OCI-LY1 (cell line): ENCODE results near the gene NOL6.

Source experiments
- H2AFZ ChIP-seq: fragments of 200-600 bp; sonication (generic), shearing (Covaris generic); 2 replicates; pipeline ENCODE4 v1.6.0; 2014; ENCODE audit warnings: antibody characterized with exemption, mild to moderate bottlenecking, low read length
- H3F3A ChIP-seq: fragments of 200-600 bp; sonication (generic), shearing (Covaris generic); 2 replicates; pipeline ENCODE4 v1.6.0; 2014; ENCODE audit warnings: mild to moderate bottlenecking, antibody characterized with exemption, low read length, moderate library complexity; ENCODE audit not compliant: insufficient read depth
- H3K27ac ChIP-seq: fragments of 200-600 bp; sonication (generic); 2 replicates; pipeline ENCODE4 v1.5.1; 2014; ENCODE audit warnings: low read length, mixed run types, mild to moderate bottlenecking, low read depth; ENCODE audit not compliant: poor library complexity, severe bottlenecking
- H3K27me3 ChIP-seq: fragments of 200-600 bp; sonication (generic); 2 replicates; pipeline ENCODE4 v1.6.0; 2014; ENCODE audit warnings: antibody characterized with exemption, mild to moderate bottlenecking, low read length, moderate library complexity; ENCODE audit not compliant: insufficient read depth
- H3K36me3 ChIP-seq: fragments of 200-600 bp; sonication (generic); 2 replicates; pipeline ENCODE4 v1.6.1; 2014; ENCODE audit warnings: mild to moderate bottlenecking, antibody characterized with exemption, low read length, moderate library complexity, mixed read lengths; ENCODE audit not compliant: insufficient read depth
- H3K4me1 ChIP-seq: fragments of 200-600 bp; sonication (generic); 2 replicates; pipeline ENCODE4 v1.5.1; 2014; ENCODE audit warnings: mild to moderate bottlenecking, low read length, moderate library complexity; ENCODE audit not compliant: insufficient read depth, severe bottlenecking
- H3K4me2 ChIP-seq: fragments of 200-600 bp; sonication (generic), shearing (Covaris generic); 2 replicates; pipeline ENCODE4 v1.6.1; 2014; ENCODE audit warnings: low read length
- H3K4me3 ChIP-seq: fragments of 200-600 bp; sonication (generic); 2 replicates; pipeline ENCODE4 v1.5.1; 2014; ENCODE audit warnings: low read length, low read depth, mild to moderate bottlenecking, mixed read lengths; ENCODE audit not compliant: poor library complexity, severe bottlenecking
- H3K79me2 ChIP-seq: fragments of 200-600 bp; shearing (Covaris generic); 2 replicates; pipeline ENCODE4 v1.6.1; 2016; ENCODE audit warnings: mixed run types, low read length, mixed read lengths; ENCODE audit not compliant: insufficient read depth
- H3K9ac ChIP-seq: fragments of 200-600 bp; sonication (generic), shearing (Covaris generic); 2 replicates; pipeline ENCODE4 v1.6.1; 2014; ENCODE audit warnings: mild to moderate bottlenecking, low read length, mixed read lengths
- H3K9me2 ChIP-seq: fragments of 200-600 bp; sonication (generic), shearing (Covaris generic); 2 replicates; pipeline ENCODE4 v1.6.1; 2014; ENCODE audit warnings: low read depth, mild to moderate bottlenecking, low read length, mixed read lengths
- H3K9me3 ChIP-seq: fragments of 200-600 bp; shearing (Covaris generic); 2 replicates; pipeline ENCODE4 v1.6.1; 2014; ENCODE audit warnings: low read length, mixed read lengths
- H4K20me1 ChIP-seq: fragments of 200-600 bp; sonication (generic), shearing (Covaris generic); 2 replicates; pipeline ENCODE4 v1.6.0; 2016; ENCODE audit warnings: mild to moderate bottlenecking, low read length; ENCODE audit not compliant: insufficient read depth
- EZH2 ChIP-seq: fragments of 200-600 bp; sonication (generic), shearing (Covaris generic); IDR thresholded peaks from 2 replicates; pipeline ENCODE4 v1.8.0; 2017; ENCODE audit warnings: borderline replicate concordance, mixed run types, mild to moderate bottlenecking, antibody characterized with exemption, low read length, moderate library complexity, mixed read lengths
- TF ChIP-seq, protein P1 (sequence below): fragments of 200-600 bp; sonication (generic), shearing (Covaris generic); IDR thresholded peaks from 2 replicates; pipeline ENCODE4 v1.5.1; 2017; ENCODE audit warnings: mild to moderate bottlenecking, antibody characterized with exemption, low read length, moderate library complexity, mixed read lengths

NOL6 gene

DNA sequence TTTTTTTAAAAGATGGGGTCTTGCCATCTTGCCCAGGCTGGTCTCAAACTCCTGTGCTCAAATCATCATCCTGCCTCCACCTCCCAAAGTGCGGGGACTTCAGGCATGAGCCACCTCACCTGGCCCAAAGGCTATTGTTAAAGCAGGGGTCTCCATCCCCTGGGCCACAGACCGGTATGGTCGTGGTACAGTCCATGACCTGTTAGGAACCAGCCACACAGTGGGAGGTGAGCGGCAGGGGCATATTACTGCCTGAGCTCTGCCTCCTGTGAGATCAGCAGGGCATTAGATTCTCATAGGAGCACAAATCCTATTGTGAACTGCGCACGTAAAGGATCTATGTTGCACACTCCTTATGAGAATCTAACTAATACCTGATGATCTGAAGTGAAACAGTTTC is 7.3 kb upstream of the NOL6 start:
- Histone ChIP-seq H3K4me2 (no peak overlapping the region), H3K36me3 (no peaks in the 10 kb centered on the region), H3K4me1 (no peaks in the 10 kb centered on the region), H2AFZ (no peak overlapping the region), H3K27me3 (no peaks in the 10 kb centered on the region), H3K4me3 (no peak overlapping the region), H3K9me3 (no peaks in the 10 kb centered on the region), H3K27ac (no peak overlapping the region), H3K9ac (no peak overlapping the region), H3K9me2 (no peaks in the 10 kb centered on the region), H4K20me1 (no peaks in the 10 kb centered on the region), H3F3A (no peaks in the 10 kb centered on the region), H3K79me2 (no peaks in the 10 kb centered on the region)
- TF ChIP-seq, protein P1, sequence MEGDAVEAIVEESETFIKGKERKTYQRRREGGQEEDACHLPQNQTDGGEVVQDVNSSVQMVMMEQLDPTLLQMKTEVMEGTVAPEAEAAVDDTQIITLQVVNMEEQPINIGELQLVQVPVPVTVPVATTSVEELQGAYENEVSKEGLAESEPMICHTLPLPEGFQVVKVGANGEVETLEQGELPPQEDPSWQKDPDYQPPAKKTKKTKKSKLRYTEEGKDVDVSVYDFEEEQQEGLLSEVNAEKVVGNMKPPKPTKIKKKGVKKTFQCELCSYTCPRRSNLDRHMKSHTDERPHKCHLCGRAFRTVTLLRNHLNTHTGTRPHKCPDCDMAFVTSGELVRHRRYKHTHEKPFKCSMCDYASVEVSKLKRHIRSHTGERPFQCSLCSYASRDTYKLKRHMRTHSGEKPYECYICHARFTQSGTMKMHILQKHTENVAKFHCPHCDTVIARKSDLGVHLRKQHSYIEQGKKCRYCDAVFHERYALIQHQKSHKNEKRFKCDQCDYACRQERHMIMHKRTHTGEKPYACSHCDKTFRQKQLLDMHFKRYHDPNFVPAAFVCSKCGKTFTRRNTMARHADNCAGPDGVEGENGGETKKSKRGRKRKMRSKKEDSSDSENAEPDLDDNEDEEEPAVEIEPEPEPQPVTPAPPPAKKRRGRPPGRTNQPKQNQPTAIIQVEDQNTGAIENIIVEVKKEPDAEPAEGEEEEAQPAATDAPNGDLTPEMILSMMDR: no peak
- TF ChIP-seq EZH2: no peak

DNA sequence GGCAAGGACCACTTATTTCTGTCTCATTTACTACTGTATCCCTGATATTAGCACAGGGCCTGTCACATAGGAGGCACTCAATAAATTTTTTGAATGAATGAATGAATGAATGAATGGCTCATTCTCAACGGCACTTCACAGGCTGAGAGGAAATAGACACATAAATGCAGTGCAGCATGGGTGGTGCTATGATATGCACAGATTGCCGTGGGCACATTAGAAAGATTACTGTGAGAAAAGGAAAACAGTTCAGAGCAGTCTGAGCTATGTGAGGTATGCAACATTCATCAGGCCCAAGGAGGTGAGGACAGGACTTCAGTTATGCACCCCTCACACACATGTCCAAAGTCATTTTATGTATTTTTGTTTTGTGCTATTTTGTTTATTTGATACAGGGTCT is 6.4 kb upstream of the NOL6 start:
- no peak overlapping the region for H3K4me2 ChIP-seq
- no peak overlapping the region for H3K9ac ChIP-seq
- H3K27me3 ChIP-seq: no peaks in the 10 kb centered on the region
- no peaks in the 10 kb centered on the region for H3K4me1 ChIP-seq
- no peaks in the 10 kb centered on the region for H3K9me3 ChIP-seq
- no peaks in the 10 kb centered on the region for H3F3A ChIP-seq
- no peak overlapping the region for H3K4me3 ChIP-seq
- no peaks in the 10 kb centered on the region for H4K20me1 ChIP-seq
- H3K79me2 ChIP-seq: no peaks in the 10 kb centered on the region
- H3K36me3 ChIP-seq: no peaks in the 10 kb centered on the region
- H3K9me2 ChIP-seq: no peaks in the 10 kb centered on the region
- no peak overlapping the region for H2AFZ ChIP-seq
- no peak for TF ChIP-seq EZH2
- TF ChIP-seq, protein P1: no peak
- H3K27ac ChIP-seq: no peak overlapping the region

DNA sequence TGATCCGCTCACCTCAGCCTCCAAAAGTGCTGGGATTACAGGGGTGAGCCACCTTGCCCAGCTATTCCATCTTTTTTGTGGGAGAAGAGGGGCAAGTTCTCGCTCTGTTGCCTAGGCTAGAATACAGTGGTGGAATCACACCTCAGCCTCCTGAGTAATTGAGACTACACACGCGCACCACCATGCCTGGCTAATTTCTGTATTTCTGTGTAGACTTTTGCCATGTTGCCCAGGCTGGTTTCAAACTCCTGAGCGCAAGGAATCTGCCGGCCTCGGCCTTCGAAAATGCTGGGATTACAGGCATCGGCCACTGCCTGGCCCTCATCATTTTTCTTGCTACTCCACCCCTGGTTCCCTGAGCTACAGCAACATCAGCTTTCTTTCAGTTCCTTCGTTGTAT is 2.8 kb upstream of the NOL6 start:
- H3K36me3 ChIP-seq: peaks cover 9% of the 10 kb centered on the region; the same call in 1 of the 2 replicates
- no peak overlapping the region for H3K27ac ChIP-seq
- peaks cover 8% of the 10 kb centered on the region for H3K79me2 ChIP-seq
- H3F3A ChIP-seq: no peaks in the 10 kb centered on the region
- H3K27me3 ChIP-seq: no peaks in the 10 kb centered on the region
- no peaks in the 10 kb centered on the region for H3K9me3 ChIP-seq
- H3K9me2 ChIP-seq: no peaks in the 10 kb centered on the region
- TF ChIP-seq, protein P1: no peak
- TF ChIP-seq EZH2: no peak
- no peak overlapping the region for H3K9ac ChIP-seq
- no peak overlapping the region for H3K4me2 ChIP-seq
- no peak overlapping the region for H2AFZ ChIP-seq
- no peak overlapping the region for H3K4me3 ChIP-seq
- peaks cover 17% of the 10 kb centered on the region for H3K4me1 ChIP-seq
- H4K20me1 ChIP-seq: no peaks in the 10 kb centered on the region
